ENCODE measurements around the gene OR10J4. TPM values are rescaled to one million over a fixed set of nuclear protein-coding genes. Genes with fewer than 3 reads are reported as not detected.
A peak's percentile ranks its signal among the peaks of the same experiment; 100 is the strongest.

OR10J4 gene
- total and polyA plus RNA-seq, 11 donors, result not detected

DNA sequence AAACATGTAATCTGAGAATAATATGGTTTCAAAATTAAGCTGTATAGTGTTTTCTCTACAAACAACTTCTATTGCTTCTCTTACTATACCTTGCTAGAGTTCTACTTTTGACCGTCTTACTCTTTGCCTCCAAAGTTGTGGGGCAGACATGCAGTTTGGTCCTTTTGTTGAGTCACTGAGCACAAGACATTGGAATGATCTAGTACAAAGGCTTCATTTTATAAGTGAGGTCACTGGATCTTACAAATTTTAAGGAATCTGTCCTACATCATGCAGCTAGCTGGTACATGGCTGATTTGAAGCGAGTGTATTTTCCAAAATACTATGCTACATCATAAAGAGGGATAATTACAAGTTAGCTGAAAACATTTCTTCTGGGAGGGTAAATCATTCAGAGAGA, 36.3 kb downstream of the OR10J4 start:
- no peak overlapping the region for H3K4me3 ChIP-seq
- H3K9me3 ChIP-seq, result no peaks in the 10 kb centered on the region
- no peaks in the 10 kb centered on the region for H3K27me3 ChIP-seq
- TF ChIP-seq POLR2A (IDR thresholded peaks at IDR 0.05) (no peak), CTCF (IDR thresholded peaks at IDR 0.05) (no peak)
- intact Hi-C loops (cut with DNase I), result no loop called here
- no peak overlapping the region for H3K27ac ChIP-seq
- 67 to 94% (median 92%) methylated on average over 2 of the region's 2 CpGs for WGBS, 4 donors
- no peak for DNase-seq
- H3K4me1 ChIP-seq, result peaks cover 0 to 6% (median 0%) of the 10 kb centered on the region in 12 donors
- no peaks in the 10 kb centered on the region for H3K36me3 ChIP-seq
- ATAC-seq, result no peak

DNA sequence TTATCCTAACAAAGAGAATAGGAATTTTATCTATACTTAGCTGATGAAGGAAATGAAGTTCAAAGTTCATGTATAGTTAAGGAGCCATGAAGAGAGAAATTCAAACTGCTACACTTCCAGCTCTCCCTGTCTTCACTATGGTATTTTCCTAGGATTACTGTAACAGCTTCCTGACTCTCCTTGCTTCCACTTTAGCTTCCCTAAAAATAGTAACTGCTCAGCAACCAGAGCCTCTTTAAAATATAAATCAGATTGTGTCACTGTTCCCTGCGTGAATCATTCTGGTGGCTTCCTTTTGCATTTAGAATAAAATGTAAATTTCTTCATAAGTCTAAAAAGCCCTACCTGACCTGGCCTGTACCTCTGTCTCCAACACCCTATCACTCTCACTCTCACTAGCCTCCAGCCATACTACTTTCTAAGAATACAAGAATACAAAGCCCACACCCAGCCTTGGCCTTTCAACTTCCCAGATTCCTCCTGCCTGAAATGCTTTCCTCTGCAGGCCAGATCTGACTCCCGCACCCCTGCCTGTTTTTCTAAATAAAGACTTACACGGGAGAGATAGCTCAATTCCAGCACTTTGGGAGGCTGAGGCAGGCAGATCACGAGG, 38.0 kb downstream of the OR10J4 start:
- H3K27me3 ChIP-seq, result no peaks in the 10 kb centered on the region
- H3K9me3 ChIP-seq, result no peaks in the 10 kb centered on the region
- peaks cover 0 to 6% (median 0%) of the 10 kb centered on the region in 12 donors for H3K4me1 ChIP-seq
- intact Hi-C loops (cut with DNase I), result no loop called here
- TF ChIP-seq CTCF (IDR thresholded peaks at IDR 0.05), result no peak
- no peak for TF ChIP-seq POLR2A (IDR thresholded peaks at IDR 0.05)
- WGBS, 4 donors, result 15 to 19% (median 16%) methylated on average over 4 of the region's 4 CpGs
- no peak overlapping the region for H3K4me3 ChIP-seq
- DNase-seq (no peak), ATAC-seq (no peak)
- H3K27ac ChIP-seq, result peak overlapping the region in 1 of 12 donors; percentile 64
- H3K36me3 ChIP-seq, result no peaks in the 10 kb centered on the region

DNA sequence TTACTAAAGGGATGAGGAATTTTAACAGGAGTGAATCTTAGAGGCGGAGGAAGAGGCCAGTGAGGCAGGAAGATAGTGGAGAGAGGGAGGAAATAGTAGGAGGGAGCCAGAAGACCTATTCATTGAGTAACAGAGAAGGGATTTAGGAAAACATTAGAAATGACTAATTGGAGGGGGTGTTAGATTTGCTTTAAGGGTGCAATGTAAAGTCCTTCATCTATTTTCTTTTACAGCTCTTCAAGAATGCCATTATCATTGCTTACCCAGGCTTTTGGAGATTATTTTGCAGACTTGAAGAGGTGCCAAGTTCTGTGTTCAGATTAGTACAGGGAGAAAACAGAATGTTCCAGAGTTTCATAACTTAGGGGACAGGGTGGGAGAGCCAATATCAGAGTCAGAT, 41.3 kb downstream of the OR10J4 start:
- DNase-seq, result no peak
- WGBS, 4 donors, result 44 to 60% (median 46%) methylated on average over 1 of the region's 1 CpG
- H3K27ac ChIP-seq, result no peak overlapping the region
- intact Hi-C loops (cut with DNase I), result no loop called here
- no peaks in the 10 kb centered on the region for H3K36me3 ChIP-seq
- no peak overlapping the region for H3K4me3 ChIP-seq
- H3K4me1 ChIP-seq, result peaks cover 0 to 6% (median 0%) of the 10 kb centered on the region in 12 donors
- H3K27me3 ChIP-seq, result no peaks in the 10 kb centered on the region
- no peak for TF ChIP-seq CTCF (IDR thresholded peaks at IDR 0.05)
- TF ChIP-seq POLR2A (IDR thresholded peaks at IDR 0.05), result no peak
- ATAC-seq, result no peak
- H3K9me3 ChIP-seq, result no peaks in the 10 kb centered on the region

DNA sequence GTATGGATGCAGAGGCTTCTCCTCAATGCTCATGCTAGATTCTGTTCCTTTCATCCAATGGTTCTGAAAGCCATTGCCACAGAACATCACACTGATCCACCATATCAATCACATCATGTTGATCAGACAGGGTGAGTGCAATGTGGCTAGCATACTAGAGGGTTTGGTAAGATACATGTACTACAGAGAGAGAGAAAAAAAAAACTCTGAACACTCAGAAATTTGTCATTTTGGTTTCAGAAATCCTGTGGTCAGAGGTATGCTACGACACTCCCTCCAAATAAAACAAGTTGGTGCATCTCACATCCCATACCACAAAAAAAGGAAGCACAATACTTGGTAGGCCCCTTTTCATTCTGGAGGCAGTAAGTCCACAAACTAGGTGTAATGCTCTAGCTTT, 42.9 kb downstream of the OR10J4 start:
- H3K4me3 ChIP-seq, result no peak overlapping the region
- no peak for DNase-seq
- no peak for ATAC-seq
- no peaks in the 10 kb centered on the region for H3K36me3 ChIP-seq
- intact Hi-C loops (cut with DNase I), result no loop called here
- H3K27ac ChIP-seq, result no peak overlapping the region
- H3K27me3 ChIP-seq, result no peaks in the 10 kb centered on the region
- TF ChIP-seq CTCF (IDR thresholded peaks at IDR 0.05) (no peak), POLR2A (IDR thresholded peaks at IDR 0.05) (no peak)
- WGBS, 4 donors, result 78 to 93% (median 89%) methylated on average over 1 of the region's 1 CpG
- peaks cover 0 to 4% (median 0%) of the 10 kb centered on the region in 12 donors for H3K4me1 ChIP-seq
- H3K9me3 ChIP-seq, result no peaks in the 10 kb centered on the region

Other genes starting within 250 kb of the OR10J4 start
- gene ACKR1, start 227.3 kb upstream of the OR10J4 start, total RNA-seq, result 10 to 100 TPM in 7 of 9 donors, 1 to 10 TPM in 2; 7.5 to 56.0 (median 19.1) TPM
- gene ACKR1, start 227.3 kb upstream of the OR10J4 start, polyA plus RNA-seq, result 10 to 100 TPM; 12.1 to 20.3 TPM
- gene FCER1A, start 129.9 kb upstream of the OR10J4 start, total RNA-seq, result 1 to 10 TPM in 3 of 9 donors, under 1 TPM in 3, not detected in 3; 0.44 to 2.4 (median 1.1) TPM
- gene FCER1A, start 129.9 kb upstream of the OR10J4 start, polyA plus RNA-seq, result under 1 TPM in 1 of 2 donors, not detected in 1; 0.15 TPM
- not detected for gene OR10J1, start 7.5 kb downstream of the OR10J4 start, total RNA-seq
- gene OR10J1, start 7.5 kb downstream of the OR10J4 start, polyA plus RNA-seq, result not detected
- gene OR10J5, start 103.8 kb downstream of the OR10J4 start, total RNA-seq, result not detected
- not detected for gene OR10J5, start 103.8 kb downstream of the OR10J4 start, polyA plus RNA-seq
- not detected for gene APCS, start 155.6 kb downstream of the OR10J4 start, total RNA-seq
- gene APCS, start 155.6 kb downstream of the OR10J4 start, polyA plus RNA-seq, result under 1 TPM in 1 of 2 donors, not detected in 1; 0.08 TPM